Ovary (tissue), 3 donors: Measurements from ENCODE around the gene AHRR.

Experiments
- CTCF ChIP-seq, 3 donors: fragments of 450-650 bp in 2 of 3; fragments of 200-600 bp in 1 of 3; IDR thresholded peaks; one replicate each; pipeline versions ENCODE4 v1.5.1 to v1.8.0; 2016 to 2022; ENCODE audit warnings: antibody characterized with exemption in 3 of 3, mild to moderate bottlenecking in 1 of 3
- POLR2A ChIP-seq: fragments of 450-650 bp; IDR thresholded peaks from one replicate; pipeline ENCODE4 v1.6.1; 2017; ENCODE audit warnings: antibody characterized with exemption, mild to moderate bottlenecking, moderate library complexity
- donor health status: DM: no; HTN: no; CAD: no.

DNA sequence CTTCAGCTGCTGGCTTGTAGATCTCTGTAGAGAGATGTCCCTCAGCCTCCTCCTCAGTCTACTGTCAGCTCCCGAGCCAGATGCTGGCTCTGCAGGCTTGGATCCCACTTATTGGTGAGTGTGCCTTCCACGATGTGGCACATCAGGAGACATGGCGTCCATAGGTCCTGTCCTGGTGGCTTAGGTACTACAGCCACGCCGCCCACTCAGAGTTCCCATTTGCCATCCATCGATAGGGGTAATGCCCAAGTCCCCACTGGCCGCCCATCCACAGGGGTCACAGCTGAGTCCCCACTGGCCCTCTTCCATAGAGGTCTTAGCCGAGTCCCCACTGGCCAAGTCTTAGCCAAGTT, 138.7 kb downstream of the AHRR start:
- no peak for TF ChIP-seq POLR2A
- TF ChIP-seq CTCF (IDR thresholded peaks at IDR 0.05) = no peak
